B cell (primary cell): Measurements from ENCODE around the gene SYNE1.

ENCODE experiments used
- CTCF ChIP-seq: fragments of 200-600 bp; IDR thresholded peaks from one replicate; pipeline ENCODE4 v1.8.0; 2022; ENCODE audit warnings: antibody characterized with exemption, mild to moderate bottlenecking
- EZH2 ChIP-seq: IDR thresholded peaks from 2 replicates; pipeline ENCODE4 v1.6.1; 2012; ENCODE audit warnings: borderline replicate concordance, low read depth, mild to moderate bottlenecking, moderate library complexity, low read length; ENCODE audit not compliant: insufficient read depth, poor library complexity, severe bottlenecking

- TF ChIP-seq EZH2 (no peak), CTCF (no peak)
Measured at GRCh38 chr6:152387091-152387490, 250.1 kb downstream of the SYNE1 start.
